ENCODE results near the gene FBLN1.
A peak's percentile ranks its signal among the peaks of the same experiment; 100 is the strongest.
"Not testable (repeated sequence)": the region's sequence is repeated elsewhere in the genome, so short reads cannot be mapped to it uniquely, and the experiment has no call there.

Gene FBLN1

GRCh38 chr22:45602004-45602733 lies 99.5 kb downstream of the FBLN1 start:
- no peak for DNase-seq (ENCODE audit: low read depth)
- no peak overlapping the region for H3K4me3 ChIP-seq (ENCODE audit: low read length)
- no peak for TF ChIP-seq CTCF (conservative IDR thresholded peaks at IDR 0.05; ENCODE audit: low read length)

GRCh38 chr22:45602824-45603595 lies 100.3 kb downstream of the FBLN1 start:
- DNase-seq (ENCODE audit: low read depth): peak; percentile 89
- H3K4me3 ChIP-seq (ENCODE audit: low read length): peak overlapping the region; percentile 53
- no peak for TF ChIP-seq CTCF (conservative IDR thresholded peaks at IDR 0.05; ENCODE audit: low read length)

- no peak for TF ChIP-seq CTCF (conservative IDR thresholded peaks at IDR 0.05; ENCODE audit: low read length)
- no peak for DNase-seq (ENCODE audit: low read depth)
- H3K4me3 ChIP-seq (ENCODE audit: low read length): no peak overlapping the region
Observed at GRCh38 chr22:45603619-45604018, 100.9 kb downstream of the FBLN1 start.

- not testable (repeated sequence) for H3K4me3 ChIP-seq (ENCODE audit: low read length); DNase-seq (ENCODE audit: low read depth)
Observed at GRCh38 chr22:45608045-45608444, 105.4 kb downstream of the FBLN1 start.

DNA sequence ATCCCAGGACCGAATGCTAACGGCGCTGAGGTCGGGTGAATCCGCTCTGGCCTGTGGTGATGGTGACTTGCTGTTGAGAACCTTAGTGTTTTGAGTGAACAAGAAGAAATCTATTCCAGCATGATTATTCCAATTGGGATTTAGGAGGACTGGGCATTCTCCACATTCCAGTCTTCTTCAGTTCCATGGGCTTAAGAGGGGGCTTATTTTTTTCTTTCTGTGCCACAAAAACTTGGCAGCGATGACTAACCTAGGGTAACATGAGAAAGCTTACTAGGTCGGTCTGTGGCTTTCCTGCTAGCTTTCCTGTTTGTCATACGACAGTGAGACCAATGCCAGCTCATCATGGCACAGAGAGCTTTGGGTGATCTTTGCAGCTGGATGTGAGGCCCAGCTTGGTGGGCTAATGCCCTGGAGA lies 106.1 kb downstream of the FBLN1 start:
- no peak for TF ChIP-seq CTCF (conservative IDR thresholded peaks at IDR 0.05; ENCODE audit: low read length)
- no peak overlapping the region for H3K4me3 ChIP-seq (ENCODE audit: low read length)
- DNase-seq (ENCODE audit: low read depth): peak; percentile 85

- peak; percentile 81 for DNase-seq (ENCODE audit: low read depth)
- H3K4me3 ChIP-seq (ENCODE audit: low read length): peak overlapping the region; percentile 33
- no peak for TF ChIP-seq CTCF (conservative IDR thresholded peaks at IDR 0.05; ENCODE audit: low read length)
Observed at GRCh38 chr22:45612451-45612901, 109.8 kb downstream of the FBLN1 start.

- peak overlapping the region; percentile 33 for H3K4me3 ChIP-seq (ENCODE audit: low read length)
- peak; percentile 32 for DNase-seq (ENCODE audit: low read depth)
- no peak for TF ChIP-seq CTCF (conservative IDR thresholded peaks at IDR 0.05; ENCODE audit: low read length)
Observed at GRCh38 chr22:45612940-45613339, 110.3 kb downstream of the FBLN1 start.

Measured in AG10803 (cell line).